HepG2 (cell line): ENCODE measurements around the gene ABHD1. TPM values are rescaled to one million over a fixed set of nuclear protein-coding genes. Genes with fewer than 3 reads are reported as not detected.

ENCODE experiments used
- ARHGAP35 ChIP-seq: sonication (generic); formaldehyde crosslinking; IDR thresholded peaks from 2 replicates; pipeline ENCODE4 v1.9.0; 2022; ENCODE audit warnings: mild to moderate bottlenecking, inconsistent platforms, moderate library complexity, missing genetic modification reagents, borderline replicate concordance
- FOXO1 ChIP-seq: sonication (generic); formaldehyde crosslinking; IDR thresholded peaks from 2 replicates; pipeline ENCODE4 v1.4.0; 2020; ENCODE audit warnings: missing genetic modification reagents
- HOMEZ ChIP-seq: IDR thresholded peaks from 2 replicates; pipeline ENCODE4 v1.6.1; 2016; ENCODE audit warnings: low read depth
- NRL ChIP-seq: sonication (generic); formaldehyde crosslinking; IDR thresholded peaks from 2 replicates; pipeline ENCODE4 v1.5.0; 2020; ENCODE audit warnings: missing genetic modification reagents, mild to moderate bottlenecking, moderate library complexity, borderline replicate concordance
- SIX1 ChIP-seq: sonication (generic); formaldehyde crosslinking; IDR thresholded peaks from 2 replicates; pipeline ENCODE4 v1.4.0; 2020; ENCODE audit warnings: missing genetic modification reagents, borderline replicate concordance
- SUZ12 ChIP-seq: fragments of 150-350 bp; IDR thresholded peaks from 2 replicates; pipeline ENCODE4 v1.6.1; 2014; ENCODE audit warnings: low read depth, low read length
- ZBTB8A ChIP-seq: sonication (generic); formaldehyde crosslinking; IDR thresholded peaks from 2 replicates; pipeline ENCODE4 v1.4.0; 2020; ENCODE audit warnings: mild to moderate bottlenecking, low read depth, missing genetic modification reagents, borderline replicate concordance
- ZEB1 ChIP-seq: IDR thresholded peaks from 2 replicates; pipeline ENCODE4 v1.6.1; 2012; ENCODE audit warnings: mild to moderate bottlenecking, low read depth, inconsistent platforms; ENCODE audit not compliant: insufficient replicate concordance
- ZFX ChIP-seq: sonication (generic); formaldehyde crosslinking; IDR thresholded peaks from 2 replicates; pipeline ENCODE4 v1.4.0; 2020; ENCODE audit warnings: mild to moderate bottlenecking, low read depth, missing genetic modification reagents, moderate library complexity
- ZNF136 ChIP-seq: sonication (generic); formaldehyde crosslinking; IDR thresholded peaks from 2 replicates; pipeline ENCODE4 v1.8.1; 2022; ENCODE audit warnings: low read depth, mild to moderate bottlenecking, moderate library complexity, missing genetic modification reagents
- ZNF577 ChIP-seq: sonication (generic); formaldehyde crosslinking; IDR thresholded peaks from 2 replicates; pipeline ENCODE4 v1.4.0; 2020; ENCODE audit warnings: mild to moderate bottlenecking, low read depth, missing genetic modification reagents, borderline replicate concordance
- ZNF597 ChIP-seq: sonication (generic); formaldehyde crosslinking; IDR thresholded peaks from 2 replicates; pipeline ENCODE4 v1.5.0; 2020; ENCODE audit warnings: missing genetic modification reagents
- ZNF598 ChIP-seq: sonication (generic); formaldehyde crosslinking; IDR thresholded peaks from 2 replicates; pipeline ENCODE4 v1.5.1; 2020; ENCODE audit warnings: mild to moderate bottlenecking, missing genetic modification reagents, borderline replicate concordance
- polyA plus RNA-seq, 8 experiments: library from polyadenylated mRNA; depleted of rRNA in 3 of 8; stranded (reverse) in 7 of 8; unstranded in 1 of 8; fragments of >200 nt; fragmentation: Illumina TruSeq in 4 of 8; extraction: Trizol in 4 of 8; gene quantifications; 2 replicates each; pipeline versions ENCODE4 v1.2.1 to v1.2.3, GENCODE V29; 2011 to 2016; ENCODE audit warnings: low read depth in 4 of 8, missing spikeins in 1 of 8, mixed read lengths in 1 of 8; ENCODE audit not compliant: insufficient read depth in 1 of 8
- total RNA-seq, 5 experiments: library from RNA; depleted of rRNA; stranded (reverse); fragments of >200 nt; fragmentation: Illumina TruSeq; extraction: Trizol; gene quantifications; 2 replicates each; pipeline ENCODE4 v1.2.3, GENCODE V29; 2016; ENCODE audit warnings: low read depth in 1 of 5
- TF ChIP-seq, protein P1 (sequence below): sonication (generic); formaldehyde crosslinking; IDR thresholded peaks from 2 replicates; pipeline ENCODE4 v1.5.1; 2020; ENCODE audit warnings: mild to moderate bottlenecking, missing genetic modification reagents, borderline replicate concordance
- TF ChIP-seq, protein P2 (sequence below): sonication (generic); formaldehyde crosslinking; IDR thresholded peaks from 2 replicates; pipeline ENCODE4 v1.9.0; 2021; ENCODE audit warnings: missing genetic modification reagents, mild to moderate bottlenecking, borderline replicate concordance

Gene ABHD1
- total and polyA plus RNA-seq, 2 of the 13 experiments (the other 11 are each of a cell fraction or from before 2014, with no cell fraction given), result 0.04 to 0.81 TPM

DNA sequence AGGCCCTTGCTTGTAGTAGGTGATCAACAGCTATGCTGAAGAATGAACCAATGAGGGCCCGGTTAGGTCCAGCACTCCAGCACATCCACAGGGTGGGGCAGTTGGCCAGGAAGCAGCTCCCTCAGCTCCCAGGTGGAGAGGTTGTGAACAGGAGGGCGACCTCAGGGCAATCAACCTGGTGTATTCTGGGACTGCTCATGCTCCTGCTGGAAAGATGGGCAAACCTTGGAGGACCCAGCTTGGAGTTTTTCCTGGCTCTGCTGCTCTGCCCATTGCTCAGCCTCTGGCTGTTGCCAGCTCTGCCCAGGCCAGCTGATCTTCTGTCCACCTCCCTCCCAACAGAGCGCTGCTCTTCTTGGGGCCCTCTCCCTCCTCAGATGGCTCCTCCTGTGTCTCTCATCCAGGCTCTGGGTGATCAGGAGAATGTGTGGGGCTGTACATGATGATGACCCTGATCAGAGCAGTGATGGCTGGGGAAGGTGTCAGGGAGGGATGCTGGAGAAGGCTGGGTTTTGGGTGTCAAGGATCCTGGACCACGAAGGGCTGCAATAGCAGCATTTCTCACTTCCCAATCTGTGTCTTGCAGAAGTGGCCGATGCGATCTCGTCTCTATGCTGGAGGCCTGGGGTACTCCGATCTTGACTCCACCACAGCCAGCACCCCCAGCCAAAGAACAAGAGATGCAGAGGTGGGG is 28.6 kb downstream of the ABHD1 start (continued):
- TF ChIP-seq ZNF597 (CRISPR knock-in tag) (no peak), HOMEZ (0 out of 2 replicates have a peak, but pooled peaks have one; percentile 46), ZFX (CRISPR knock-in tag) (0 out of 2 replicates have a peak, but pooled peaks have one; percentile 34), ZNF577 (CRISPR knock-in tag) (no peak), SIX1 (CRISPR knock-in tag) (no peak), ZEB1 (no peak), ZBTB8A (CRISPR knock-in tag) (no peak), ZNF136 (CRISPR knock-in tag) (peak; percentile 56; the same call in 1 of the 2 replicates), SUZ12 (no peak), FOXO1 (CRISPR knock-in tag) (no peak), ARHGAP35 (CRISPR knock-in tag) (no peak), NRL (CRISPR knock-in tag) (0 out of 2 replicates have a peak, but pooled peaks have one; percentile 13), ZNF598 (CRISPR knock-in tag) (peak; percentile 43; the same call in 1 of the 2 replicates)
- TF ChIP-seq, protein P1, sequence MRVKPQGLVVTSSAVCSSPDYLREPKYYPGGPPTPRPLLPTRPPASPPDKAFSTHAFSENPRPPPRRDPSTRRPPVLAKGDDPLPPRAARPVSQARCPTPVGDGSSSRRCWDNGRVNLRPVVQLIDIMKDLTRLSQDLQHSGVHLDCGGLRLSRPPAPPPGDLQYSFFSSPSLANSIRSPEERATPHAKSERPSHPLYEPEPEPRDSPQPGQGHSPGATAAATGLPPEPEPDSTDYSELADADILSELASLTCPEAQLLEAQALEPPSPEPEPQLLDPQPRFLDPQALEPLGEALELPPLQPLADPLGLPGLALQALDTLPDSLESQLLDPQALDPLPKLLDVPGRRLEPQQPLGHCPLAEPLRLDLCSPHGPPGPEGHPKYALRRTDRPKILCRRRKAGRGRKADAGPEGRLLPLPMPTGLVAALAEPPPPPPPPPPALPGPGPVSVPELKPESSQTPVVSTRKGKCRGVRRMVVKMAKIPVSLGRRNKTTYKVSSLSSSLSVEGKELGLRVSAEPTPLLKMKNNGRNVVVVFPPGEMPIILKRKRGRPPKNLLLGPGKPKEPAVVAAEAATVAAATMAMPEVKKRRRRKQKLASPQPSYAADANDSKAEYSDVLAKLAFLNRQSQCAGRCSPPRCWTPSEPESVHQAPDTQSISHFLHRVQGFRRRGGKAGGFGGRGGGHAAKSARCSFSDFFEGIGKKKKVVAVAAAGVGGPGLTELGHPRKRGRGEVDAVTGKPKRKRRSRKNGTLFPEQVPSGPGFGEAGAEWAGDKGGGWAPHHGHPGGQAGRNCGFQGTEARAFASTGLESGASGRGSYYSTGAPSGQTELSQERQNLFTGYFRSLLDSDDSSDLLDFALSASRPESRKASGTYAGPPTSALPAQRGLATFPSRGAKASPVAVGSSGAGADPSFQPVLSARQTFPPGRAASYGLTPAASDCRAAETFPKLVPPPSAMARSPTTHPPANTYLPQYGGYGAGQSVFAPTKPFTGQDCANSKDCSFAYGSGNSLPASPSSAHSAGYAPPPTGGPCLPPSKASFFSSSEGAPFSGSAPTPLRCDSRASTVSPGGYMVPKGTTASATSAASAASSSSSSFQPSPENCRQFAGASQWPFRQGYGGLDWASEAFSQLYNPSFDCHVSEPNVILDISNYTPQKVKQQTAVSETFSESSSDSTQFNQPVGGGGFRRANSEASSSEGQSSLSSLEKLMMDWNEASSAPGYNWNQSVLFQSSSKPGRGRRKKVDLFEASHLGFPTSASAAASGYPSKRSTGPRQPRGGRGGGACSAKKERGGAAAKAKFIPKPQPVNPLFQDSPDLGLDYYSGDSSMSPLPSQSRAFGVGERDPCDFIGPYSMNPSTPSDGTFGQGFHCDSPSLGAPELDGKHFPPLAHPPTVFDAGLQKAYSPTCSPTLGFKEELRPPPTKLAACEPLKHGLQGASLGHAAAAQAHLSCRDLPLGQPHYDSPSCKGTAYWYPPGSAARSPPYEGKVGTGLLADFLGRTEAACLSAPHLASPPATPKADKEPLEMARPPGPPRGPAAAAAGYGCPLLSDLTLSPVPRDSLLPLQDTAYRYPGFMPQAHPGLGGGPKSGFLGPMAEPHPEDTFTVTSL (CRISPR knock-in tag), result no peak
- TF ChIP-seq, protein P2, sequence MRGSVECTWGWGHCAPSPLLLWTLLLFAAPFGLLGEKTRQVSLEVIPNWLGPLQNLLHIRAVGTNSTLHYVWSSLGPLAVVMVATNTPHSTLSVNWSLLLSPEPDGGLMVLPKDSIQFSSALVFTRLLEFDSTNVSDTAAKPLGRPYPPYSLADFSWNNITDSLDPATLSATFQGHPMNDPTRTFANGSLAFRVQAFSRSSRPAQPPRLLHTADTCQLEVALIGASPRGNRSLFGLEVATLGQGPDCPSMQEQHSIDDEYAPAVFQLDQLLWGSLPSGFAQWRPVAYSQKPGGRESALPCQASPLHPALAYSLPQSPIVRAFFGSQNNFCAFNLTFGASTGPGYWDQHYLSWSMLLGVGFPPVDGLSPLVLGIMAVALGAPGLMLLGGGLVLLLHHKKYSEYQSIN (CRISPR knock-in tag), result no peak
